Activated T-cell treated with anti-CD3 and anti-CD28 coated beads, Interleukin-2, amount 50 U/mL, for 1 hour (primary cell): ENCODE results near the gene PCF11.

Experiments used
- DNase-seq: peaks from one replicate; pipeline ENCODE4 v3.0.0-alpha.2; 2020

PCF11 gene

GRCh38 chr11:83152264-83152663 is 4.7 kb upstream of the PCF11 start:
- no peak for DNase-seq

- no peak for DNase-seq
Observed at GRCh38 chr11:83153764-83154163, 3.2 kb upstream of the PCF11 start.

- no peak for DNase-seq
Observed at GRCh38 chr11:83156144-83156995, 561 bp upstream of the PCF11 start.

- DNase-seq, result peak; percentile 62
Observed at GRCh38 chr11:83157594-83158356, 844 bp downstream of the PCF11 start.

- no peak for DNase-seq
Observed at GRCh38 chr11:83158357-83158786, 1.4 kb downstream of the PCF11 start.

GRCh38 chr11:83158965-83159901 is 2.3 kb downstream of the PCF11 start:
- no peak for DNase-seq

- DNase-seq, result no peak
Observed at GRCh38 chr11:83159902-83160865, 3.3 kb downstream of the PCF11 start.

- DNase-seq, result no peak
Observed at GRCh38 chr11:83161610-83162199, 4.8 kb downstream of the PCF11 start.

- DNase-seq, result no peak
Observed at GRCh38 chr11:83162377-83162776, 5.4 kb downstream of the PCF11 start.

GRCh38 chr11:83166193-83166866 is 9.4 kb downstream of the PCF11 start:
- no peak for DNase-seq

- DNase-seq, result no peak
Observed at GRCh38 chr11:83168756-83169155, 11.8 kb downstream of the PCF11 start.

- DNase-seq, result no peak
Observed at GRCh38 chr11:83170865-83171264, 13.9 kb downstream of the PCF11 start.

- no peak for DNase-seq
Observed at GRCh38 chr11:83172551-83172950, 15.6 kb downstream of the PCF11 start.

- no peak for DNase-seq
Observed at GRCh38 chr11:83174008-83174407, 17.1 kb downstream of the PCF11 start.

- DNase-seq, result no peak
Observed at GRCh38 chr11:83175815-83176214, 18.9 kb downstream of the PCF11 start.

GRCh38 chr11:83181815-83182214 is 24.9 kb downstream of the PCF11 start:
- no peak for DNase-seq

- DNase-seq, result no peak
Observed at GRCh38 chr11:83185767-83186166, 28.8 kb downstream of the PCF11 start.

GRCh38 chr11:83187465-83187864 is 30.5 kb downstream of the PCF11 start:
- DNase-seq, result no peak

- no peak for DNase-seq
Observed at GRCh38 chr11:83191491-83191890, 34.6 kb downstream of the PCF11 start.

GRCh38 chr11:83191986-83192385 is 35.1 kb downstream of the PCF11 start:
- DNase-seq, result no peak
